HG02973 (cell line): Measurements from ENCODE around the gene CTRB2.
"Not testable (repeated sequence)": the region's sequence is repeated elsewhere in the genome, so short reads cannot be mapped to it uniquely, and the experiment has no call there.

Experiments
- ATAC-seq: cut with Tn5 transposase; IDR thresholded peaks from one replicate; pipeline ENCODE4 v1.9.1; 2021; ENCODE audit warnings: moderate library complexity; ENCODE audit not compliant: unreplicated experiment

Gene CTRB2

GRCh38 chr16:75207831-75208230, 870 bp upstream of the CTRB2 start:
- no peak for ATAC-seq

- not testable (repeated sequence) for ATAC-seq
Observed at GRCh38 chr16:75205961-75206748, 806 bp downstream of the CTRB2 start.

GRCh38 chr16:75205438-75205837, 1.5 kb downstream of the CTRB2 start:
- ATAC-seq, result not testable (repeated sequence)

- not testable (repeated sequence) for ATAC-seq
Observed at GRCh38 chr16:75204905-75205304, 2.1 kb downstream of the CTRB2 start.

GRCh38 chr16:75204410-75204758, 2.6 kb downstream of the CTRB2 start:
- ATAC-seq, result no peak

- ATAC-seq, result no peak
Observed at GRCh38 chr16:75203667-75204409, 3.1 kb downstream of the CTRB2 start.

- ATAC-seq, result no peak
Observed at GRCh38 chr16:75203096-75203495, 3.9 kb downstream of the CTRB2 start.

- no peak for ATAC-seq
Observed at GRCh38 chr16:75202069-75202590, 4.8 kb downstream of the CTRB2 start.

GRCh38 chr16:75198135-75198600, 8.8 kb downstream of the CTRB2 start:
- no peak for ATAC-seq

GRCh38 chr16:75197522-75198134, 9.3 kb downstream of the CTRB2 start:
- no peak for ATAC-seq

GRCh38 chr16:75196836-75197235, 10.1 kb downstream of the CTRB2 start:
- no peak for ATAC-seq

- ATAC-seq, result no peak
Observed at GRCh38 chr16:75195811-75196790, 10.9 kb downstream of the CTRB2 start.

GRCh38 chr16:75193730-75194444, 13.1 kb downstream of the CTRB2 start:
- no peak for ATAC-seq

GRCh38 chr16:75193265-75193650, 13.7 kb downstream of the CTRB2 start:
- ATAC-seq, result no peak

- no peak for ATAC-seq
Observed at GRCh38 chr16:75192606-75193264, 14.2 kb downstream of the CTRB2 start.

GRCh38 chr16:75189638-75190245, 17.2 kb downstream of the CTRB2 start:
- no peak for ATAC-seq

GRCh38 chr16:75188832-75189477, 18.0 kb downstream of the CTRB2 start:
- no peak for ATAC-seq

- no peak for ATAC-seq
Observed at GRCh38 chr16:75181630-75182029, 25.3 kb downstream of the CTRB2 start.
